ENCODE results near the gene JUND.

GRCh38 chr19:18317961-18318800, 36.8 kb upstream of the JUND start:
- TF ChIP-seq POLR2A (IDR thresholded peaks at IDR 0.05; ENCODE audit: low read depth, low read length) = no peak; the same call in 1 of the 2 replicates
- TF ChIP-seq POLR2AphosphoS5 (IDR thresholded peaks at IDR 0.05; ENCODE audit: low read depth, low read length) = no peak

Data from GM12892 (cell line).